ENCODE measurements around the gene ANKRD28.
"Not testable (repeated sequence)": the region's sequence is repeated elsewhere in the genome, so short reads cannot be mapped to it uniquely, and the experiment has no call there.

Gene ANKRD28

DNA sequence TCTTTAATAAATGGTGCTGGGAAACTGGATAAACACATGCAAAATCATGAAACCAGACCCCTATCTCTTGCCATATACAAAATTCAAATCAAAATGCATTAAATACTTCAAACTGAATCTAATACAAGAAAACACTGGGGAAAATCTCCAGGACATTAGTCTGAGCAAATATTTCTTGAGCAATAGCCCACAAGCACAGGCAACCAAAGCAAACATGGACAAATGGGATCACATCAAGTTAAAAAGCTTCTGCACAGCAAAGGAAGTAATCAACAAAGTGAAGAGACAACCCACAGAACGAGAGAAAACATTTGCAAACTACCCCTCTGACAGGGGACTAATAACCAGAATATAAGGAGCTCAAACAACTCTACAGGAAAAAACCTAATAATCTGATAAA is 6.3 kb downstream of the ANKRD28 start:
- Histone ChIP-seq H3K4me3 (ENCODE audit: low read length in 2 of 2) (no peak overlapping the region), H3K9me3 (ENCODE audit: control insufficient read depth in 2 of 2, low read length in 2 of 2) (no peaks in the 10 kb centered on the region), H3K9ac (ENCODE audit: low read length in 2 of 2) (no peak overlapping the region), H3K27ac (ENCODE audit: low read length) (no peak overlapping the region), H3K27me3 (ENCODE audit: control insufficient read depth in 1 of 2, insufficient read depth in 2 of 2, low read length in 2 of 2) (no peaks in the 10 kb centered on the region), H3K36me3 (ENCODE audit: control insufficient read depth in 2 of 2, insufficient read depth in 2 of 2, low read length in 2 of 2) (no peaks in the 10 kb centered on the region), H3K4me1 (ENCODE audit: control insufficient read depth, insufficient read depth, low read length) (no peaks in the 10 kb centered on the region)

DNA sequence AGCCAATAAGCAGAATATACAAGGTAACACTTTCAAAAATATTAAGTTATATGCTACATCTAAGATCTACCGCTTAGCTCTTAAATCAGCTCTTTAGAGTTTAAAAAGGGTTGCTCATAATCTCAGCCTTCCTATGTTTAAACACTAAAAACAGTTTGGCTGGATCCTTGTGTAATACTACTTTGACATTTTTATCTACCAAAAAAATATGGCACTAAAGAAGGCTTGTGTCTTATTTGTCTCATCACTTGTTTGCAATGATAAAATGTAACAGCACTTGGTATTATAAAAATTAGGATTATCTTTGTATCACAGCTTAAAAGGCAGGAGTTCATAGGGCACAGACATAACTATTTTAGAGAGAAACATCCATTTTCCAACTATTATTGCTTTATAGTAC is 9.8 kb downstream of the ANKRD28 start:
- no peaks in the 10 kb centered on the region for H3K9me3 ChIP-seq (ENCODE audit: control insufficient read depth in 2 of 2, low read length in 2 of 2)
- no peaks in the 10 kb centered on the region for H3K4me1 ChIP-seq (ENCODE audit: control insufficient read depth, insufficient read depth, low read length)
- H3K4me3 ChIP-seq (ENCODE audit: low read length in 2 of 2), result no peak overlapping the region
- no peaks in the 10 kb centered on the region for H3K27me3 ChIP-seq (ENCODE audit: control insufficient read depth in 1 of 2, insufficient read depth in 2 of 2, low read length in 2 of 2)
- no peak overlapping the region for H3K9ac ChIP-seq (ENCODE audit: low read length in 2 of 2)
- no peaks in the 10 kb centered on the region for H3K36me3 ChIP-seq (ENCODE audit: control insufficient read depth in 2 of 2, insufficient read depth in 2 of 2, low read length in 2 of 2)
- no peak overlapping the region for H3K27ac ChIP-seq (ENCODE audit: low read length)

- H3K9me3 ChIP-seq (ENCODE audit: control insufficient read depth in 2 of 2, low read length in 2 of 2), result no peaks in the 10 kb centered on the region
- no peak overlapping the region for H3K9ac ChIP-seq (ENCODE audit: low read length in 2 of 2)
- no peak overlapping the region for H3K4me3 ChIP-seq (ENCODE audit: low read length in 2 of 2)
- H3K27me3 ChIP-seq (ENCODE audit: control insufficient read depth in 1 of 2, insufficient read depth in 2 of 2, low read length in 2 of 2), result no peaks in the 10 kb centered on the region
- H3K4me1 ChIP-seq (ENCODE audit: control insufficient read depth, insufficient read depth, low read length), result no peaks in the 10 kb centered on the region
- no peak overlapping the region for H3K27ac ChIP-seq (ENCODE audit: low read length)
- H3K36me3 ChIP-seq (ENCODE audit: control insufficient read depth in 2 of 2, insufficient read depth in 2 of 2, low read length in 2 of 2), result no peaks in the 10 kb centered on the region
Measured at GRCh38 chr3:15787526-15787925, 10.3 kb downstream of the ANKRD28 start.

GRCh38 chr3:15783361-15783969 is 14.3 kb downstream of the ANKRD28 start:
- H3K9me3 ChIP-seq (ENCODE audit: control insufficient read depth in 2 of 2, low read length in 2 of 2), result no peaks in the 10 kb centered on the region
- H3K4me3 ChIP-seq (ENCODE audit: low read length in 2 of 2), result no peak overlapping the region
- H3K27ac ChIP-seq (ENCODE audit: low read length), result no peak overlapping the region
- H3K27me3 ChIP-seq (ENCODE audit: control insufficient read depth in 1 of 2, insufficient read depth in 2 of 2, low read length in 2 of 2), result no peaks in the 10 kb centered on the region
- H3K36me3 ChIP-seq (ENCODE audit: control insufficient read depth in 2 of 2, insufficient read depth in 2 of 2, low read length in 2 of 2), result no peaks in the 10 kb centered on the region
- no peak overlapping the region for H3K9ac ChIP-seq (ENCODE audit: low read length in 2 of 2)
- no peaks in the 10 kb centered on the region for H3K4me1 ChIP-seq (ENCODE audit: control insufficient read depth, insufficient read depth, low read length)

GRCh38 chr3:15782429-15782828 is 15.3 kb downstream of the ANKRD28 start:
- H3K27ac ChIP-seq (ENCODE audit: low read length), result no peak overlapping the region
- peak overlapping the region in 1 of 2 donors; percentile 21 for H3K9ac ChIP-seq (ENCODE audit: low read length in 2 of 2)

DNA sequence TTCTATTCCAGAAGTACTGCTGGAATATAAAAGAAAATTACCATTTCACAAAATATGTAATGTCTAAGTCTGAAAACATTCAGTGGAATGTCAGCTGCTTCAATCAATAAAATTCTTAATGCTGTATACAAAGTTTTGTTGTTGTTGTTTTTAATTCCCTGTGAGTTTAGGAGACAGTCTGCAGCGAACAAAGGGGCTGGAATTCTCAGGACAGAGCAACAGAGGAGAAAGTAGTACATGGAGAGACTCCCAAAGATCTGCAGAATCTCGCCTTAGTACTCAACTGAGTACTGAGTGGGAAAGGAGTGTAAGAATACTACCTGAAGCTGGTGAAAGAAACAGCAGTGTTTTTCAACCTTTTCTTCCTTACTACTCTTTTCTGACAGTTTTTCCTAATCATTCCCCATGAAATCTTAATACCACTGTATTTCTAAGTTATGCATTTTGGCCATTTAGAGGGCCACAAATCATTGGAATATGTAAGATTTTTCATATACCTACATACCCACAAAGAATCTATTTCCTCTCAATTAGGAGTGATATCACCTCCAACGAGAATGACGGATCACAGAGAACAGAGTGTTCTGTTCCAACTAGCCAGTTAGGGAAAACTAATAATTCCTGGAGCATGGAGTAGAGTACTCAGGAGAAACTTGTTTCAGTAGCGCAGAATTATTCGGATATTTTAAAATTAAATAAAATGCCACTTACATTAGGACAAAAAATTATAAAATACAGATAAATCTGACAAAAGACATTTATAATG is 16.0 kb downstream of the ANKRD28 start:
- H3K9me3 ChIP-seq (ENCODE audit: control insufficient read depth in 2 of 2, low read length in 2 of 2), result no peaks in the 10 kb centered on the region
- H3K36me3 ChIP-seq (ENCODE audit: control insufficient read depth in 2 of 2, insufficient read depth in 2 of 2, low read length in 2 of 2), result no peaks in the 10 kb centered on the region
- H3K27me3 ChIP-seq (ENCODE audit: control insufficient read depth in 1 of 2, insufficient read depth in 2 of 2, low read length in 2 of 2), result no peaks in the 10 kb centered on the region
- no peaks in the 10 kb centered on the region for H3K4me1 ChIP-seq (ENCODE audit: control insufficient read depth, insufficient read depth, low read length)
- no peak overlapping the region for H3K27ac ChIP-seq (ENCODE audit: low read length)
- H3K4me3 ChIP-seq (ENCODE audit: low read length in 2 of 2), result no peak overlapping the region
- H3K9ac ChIP-seq (ENCODE audit: low read length in 2 of 2), result no peak overlapping the region

More at GRCh38 chr3:15782429-15782828, 15.3 kb downstream of the ANKRD28 start:
- H3K4me1 ChIP-seq (ENCODE audit: control insufficient read depth, insufficient read depth, low read length), result no peaks in the 10 kb centered on the region
- H3K27me3 ChIP-seq (ENCODE audit: control insufficient read depth in 1 of 2, insufficient read depth in 2 of 2, low read length in 2 of 2), result no peaks in the 10 kb centered on the region
- H3K4me3 ChIP-seq (ENCODE audit: low read length in 2 of 2), result peak overlapping the region in 1 of 2 donors; percentile 2
- no peaks in the 10 kb centered on the region for H3K9me3 ChIP-seq (ENCODE audit: control insufficient read depth in 2 of 2, low read length in 2 of 2)
- H3K36me3 ChIP-seq (ENCODE audit: control insufficient read depth in 2 of 2, insufficient read depth in 2 of 2, low read length in 2 of 2), result no peaks in the 10 kb centered on the region

GRCh38 chr3:15781131-15781530 is 16.6 kb downstream of the ANKRD28 start:
- no peaks in the 10 kb centered on the region for H3K27me3 ChIP-seq (ENCODE audit: control insufficient read depth in 1 of 2, insufficient read depth in 2 of 2, low read length in 2 of 2)
- no peaks in the 10 kb centered on the region for H3K36me3 ChIP-seq (ENCODE audit: control insufficient read depth in 2 of 2, insufficient read depth in 2 of 2, low read length in 2 of 2)
- no peak overlapping the region for H3K9ac ChIP-seq (ENCODE audit: low read length in 2 of 2)
- H3K4me1 ChIP-seq (ENCODE audit: control insufficient read depth, insufficient read depth, low read length), result no peaks in the 10 kb centered on the region
- H3K27ac ChIP-seq (ENCODE audit: low read length), result no peak overlapping the region
- no peak overlapping the region for H3K4me3 ChIP-seq (ENCODE audit: low read length in 2 of 2)
- no peaks in the 10 kb centered on the region for H3K9me3 ChIP-seq (ENCODE audit: control insufficient read depth in 2 of 2, low read length in 2 of 2)

- no peak overlapping the region for H3K9ac ChIP-seq (ENCODE audit: low read length in 2 of 2)
- H3K27ac ChIP-seq (ENCODE audit: low read length), result no peak overlapping the region
- H3K27me3 ChIP-seq (ENCODE audit: control insufficient read depth in 1 of 2, insufficient read depth in 2 of 2, low read length in 2 of 2), result no peaks in the 10 kb centered on the region
- no peaks in the 10 kb centered on the region for H3K4me1 ChIP-seq (ENCODE audit: control insufficient read depth, insufficient read depth, low read length)
- H3K9me3 ChIP-seq (ENCODE audit: control insufficient read depth in 2 of 2, low read length in 2 of 2), result no peaks in the 10 kb centered on the region
- no peak overlapping the region for H3K4me3 ChIP-seq (ENCODE audit: low read length in 2 of 2)
- H3K36me3 ChIP-seq (ENCODE audit: control insufficient read depth in 2 of 2, insufficient read depth in 2 of 2, low read length in 2 of 2), result no peaks in the 10 kb centered on the region
Measured at GRCh38 chr3:15779111-15779510, 18.7 kb downstream of the ANKRD28 start.

GRCh38 chr3:15778332-15778858 is 19.4 kb downstream of the ANKRD28 start:
- H3K9me3 ChIP-seq (ENCODE audit: control insufficient read depth in 2 of 2, low read length in 2 of 2), result no peaks in the 10 kb centered on the region
- no peak overlapping the region for H3K9ac ChIP-seq (ENCODE audit: low read length in 2 of 2)
- no peak overlapping the region for H3K4me3 ChIP-seq (ENCODE audit: low read length in 2 of 2)
- no peaks in the 10 kb centered on the region for H3K36me3 ChIP-seq (ENCODE audit: control insufficient read depth in 2 of 2, insufficient read depth in 2 of 2, low read length in 2 of 2)
- H3K4me1 ChIP-seq (ENCODE audit: control insufficient read depth, insufficient read depth, low read length), result no peaks in the 10 kb centered on the region
- no peaks in the 10 kb centered on the region for H3K27me3 ChIP-seq (ENCODE audit: control insufficient read depth in 1 of 2, insufficient read depth in 2 of 2, low read length in 2 of 2)
- H3K27ac ChIP-seq (ENCODE audit: low read length), result no peak overlapping the region

GRCh38 chr3:15774931-15775560 is 22.7 kb downstream of the ANKRD28 start:
- not testable (repeated sequence) for H3K27me3 ChIP-seq (ENCODE audit: control insufficient read depth in 1 of 2, insufficient read depth in 2 of 2, low read length in 2 of 2); H3K9me3 ChIP-seq (ENCODE audit: control insufficient read depth in 2 of 2, low read length in 2 of 2); H3K9ac ChIP-seq (ENCODE audit: low read length in 2 of 2); H3K27ac ChIP-seq (ENCODE audit: low read length); H3K4me1 ChIP-seq (ENCODE audit: control insufficient read depth, insufficient read depth, low read length); H3K36me3 ChIP-seq (ENCODE audit: control insufficient read depth in 2 of 2, insufficient read depth in 2 of 2, low read length in 2 of 2); H3K4me3 ChIP-seq (ENCODE audit: low read length in 2 of 2)

Measured in stomach smooth muscle (tissue), 2 donors.